ENCODE data around the gene DPP10.
"Not testable (repeated sequence)": the region's sequence is repeated elsewhere in the genome, so short reads cannot be mapped to it uniquely, and the experiment has no call there.

The DPP10 gene

GRCh38 chr2:115400940-115401339 lies 958.5 kb downstream of the DPP10 start:
- TF ChIP-seq CTCF (conservative IDR thresholded peaks at IDR 0.05; ENCODE audit: control insufficient read depth, insufficient read depth, low read depth, low read length) = no peak
- H3K4me3 ChIP-seq (ENCODE audit: control insufficient read depth, low read depth, low read length) = no peak overlapping the region
- no peak for DNase-seq (ENCODE audit: low read depth)

GRCh38 chr2:115412501-115412900 lies 970.1 kb downstream of the DPP10 start:
- no peak overlapping the region for H3K4me3 ChIP-seq (ENCODE audit: control insufficient read depth, low read depth, low read length)
- no peak for TF ChIP-seq CTCF (conservative IDR thresholded peaks at IDR 0.05; ENCODE audit: control insufficient read depth, insufficient read depth, low read depth, low read length)
- no peak for DNase-seq (ENCODE audit: low read depth)

- no peak for DNase-seq (ENCODE audit: low read depth)
- TF ChIP-seq CTCF (conservative IDR thresholded peaks at IDR 0.05; ENCODE audit: control insufficient read depth, insufficient read depth, low read depth, low read length) = no peak
- no peak overlapping the region for H3K4me3 ChIP-seq (ENCODE audit: control insufficient read depth, low read depth, low read length)
Measured at GRCh38 chr2:115413791-115414190, 971.4 kb downstream of the DPP10 start.

GRCh38 chr2:115414466-115414865 lies 972.0 kb downstream of the DPP10 start:
- no peak for DNase-seq (ENCODE audit: low read depth)
- TF ChIP-seq CTCF (conservative IDR thresholded peaks at IDR 0.05; ENCODE audit: control insufficient read depth, insufficient read depth, low read depth, low read length) = no peak
- H3K4me3 ChIP-seq (ENCODE audit: control insufficient read depth, low read depth, low read length) = no peak overlapping the region

- H3K4me3 ChIP-seq (ENCODE audit: control insufficient read depth, low read depth, low read length) = no peak overlapping the region
- TF ChIP-seq CTCF (conservative IDR thresholded peaks at IDR 0.05; ENCODE audit: control insufficient read depth, insufficient read depth, low read depth, low read length) = no peak
- no peak for DNase-seq (ENCODE audit: low read depth)
Measured at GRCh38 chr2:115422004-115422634, 979.7 kb downstream of the DPP10 start.

GRCh38 chr2:115427436-115427835 lies 985.0 kb downstream of the DPP10 start:
- no peak for TF ChIP-seq CTCF (conservative IDR thresholded peaks at IDR 0.05; ENCODE audit: control insufficient read depth, insufficient read depth, low read depth, low read length)
- no peak for DNase-seq (ENCODE audit: low read depth)
- H3K4me3 ChIP-seq (ENCODE audit: control insufficient read depth, low read depth, low read length) = no peak overlapping the region

- H3K4me3 ChIP-seq (ENCODE audit: control insufficient read depth, low read depth, low read length); DNase-seq (ENCODE audit: low read depth): not testable (repeated sequence)
Measured at GRCh38 chr2:115440746-115441145, 998.3 kb downstream of the DPP10 start.

Measured in fibroblast of mammary gland (primary cell).